ENCODE data around the gene MED10.

- TF ChIP-seq MAFK (IDR thresholded peaks at IDR 0.05; ENCODE audit: low read length) (no peak; the same call in 1 of the 2 replicates), TCFL5 (CRISPR knock-in tag; conservative IDR thresholded peaks at IDR 0.05) (no peak), POLR2AphosphoS5 (IDR thresholded peaks at IDR 0.05; ENCODE audit: control insufficient read depth, insufficient read depth, low read depth, low read length) (no peak), ZBTB7A (IDR thresholded peaks at IDR 0.05; ENCODE audit: borderline replicate concordance, control insufficient read depth, low read depth, low read length) (no peak), E2F1 (CRISPR knock-in tag; IDR thresholded peaks at IDR 0.05) (no peak), SLC30A9 (CRISPR knock-in tag; IDR thresholded peaks at IDR 0.05) (no peak)
Observed at GRCh38 chr5:6389397-6389796, 11.1 kb upstream of the MED10 start.

All from K562 (cell line).